Measurements from ENCODE around the gene LPCAT2.

The LPCAT2 gene

GRCh38 chr16:55497558-55497957, 11.3 kb upstream of the LPCAT2 start:
- no peak for DNase-seq (ENCODE audit: low read depth in 2 of 2)
- TF ChIP-seq CTCF (IDR thresholded peaks at IDR 0.05; ENCODE audit: low read depth, low read length), result no peak
- no peak overlapping the region for H3K4me3 ChIP-seq (replicated peaks in 1 of 2; ENCODE audit: low read depth in 2 of 2, low read length in 2 of 2)

GRCh38 chr16:55498101-55498500, 10.8 kb upstream of the LPCAT2 start:
- no peak overlapping the region for H3K4me3 ChIP-seq (replicated peaks in 1 of 2; ENCODE audit: low read depth in 2 of 2, low read length in 2 of 2)
- TF ChIP-seq CTCF (IDR thresholded peaks at IDR 0.05; ENCODE audit: low read depth, low read length), result no peak
- no peak for DNase-seq (ENCODE audit: low read depth in 2 of 2)

GRCh38 chr16:55499281-55499680, 9.6 kb upstream of the LPCAT2 start:
- H3K4me3 ChIP-seq (replicated peaks in 1 of 2; ENCODE audit: low read depth in 2 of 2, low read length in 2 of 2), result no peak overlapping the region
- TF ChIP-seq CTCF (IDR thresholded peaks at IDR 0.05; ENCODE audit: low read depth, low read length), result no peak
- no peak for DNase-seq (ENCODE audit: low read depth in 2 of 2)

GRCh38 chr16:55499951-55500529, 8.8 kb upstream of the LPCAT2 start:
- peak; percentile 97 to 98 for DNase-seq (ENCODE audit: low read depth in 2 of 2)
- no peak for TF ChIP-seq CTCF (IDR thresholded peaks at IDR 0.05; ENCODE audit: low read depth, low read length)
- no peak overlapping the region for H3K4me3 ChIP-seq (replicated peaks in 1 of 2; ENCODE audit: low read depth in 2 of 2, low read length in 2 of 2)

GRCh38 chr16:55500530-55501011, 8.3 kb upstream of the LPCAT2 start:
- TF ChIP-seq CTCF (IDR thresholded peaks at IDR 0.05; ENCODE audit: low read depth, low read length), result no peak
- peak; percentile 56 to 63 for DNase-seq (ENCODE audit: low read depth in 2 of 2)
- no peak overlapping the region for H3K4me3 ChIP-seq (replicated peaks in 1 of 2; ENCODE audit: low read depth in 2 of 2, low read length in 2 of 2)

GRCh38 chr16:55501549-55502322, 7.1 kb upstream of the LPCAT2 start:
- peak in 1 of 2 donors; percentile 40 for DNase-seq (ENCODE audit: low read depth in 2 of 2)
- H3K4me3 ChIP-seq (replicated peaks in 1 of 2; ENCODE audit: low read depth in 2 of 2, low read length in 2 of 2), result no peak overlapping the region
- peak; percentile 65 for TF ChIP-seq CTCF (IDR thresholded peaks at IDR 0.05; ENCODE audit: low read depth, low read length)

Measured in cardiac fibroblast (primary cell).